ENCODE results near the gene ITGA6. TPM values are rescaled to one million over a fixed set of nuclear protein-coding genes. Genes with fewer than 3 reads are reported as not detected.
A peak's percentile ranks its signal among the peaks of the same experiment; 100 is the strongest.

The ITGA6 gene
- total RNA-seq, 4 donors from 2014 or later, result 29.9 to 46.5 (median 36.6) TPM

- no peak for DNase-seq (ENCODE audit: extremely low spot score)
- TF ChIP-seq POLR2AphosphoS5 (IDR thresholded peaks at IDR 0.05) (no peak), EP300 (IDR thresholded peaks at IDR 0.05) (no peak), CTCF (IDR thresholded peaks at IDR 0.05) (no peak), POLR2A (IDR thresholded peaks at IDR 0.05; ENCODE audit: low read depth) (no peak)
- H3K9me3 ChIP-seq, result no peaks in the 10 kb centered on the region
- no peak overlapping the region for H3K27ac ChIP-seq (replicated peaks in 1 of 4)
- intact Hi-C loops (cut with DNase I), result no loop called here
- H3K4me1 ChIP-seq, result peaks cover 0 to 9% (median 7%) of the 10 kb centered on the region in 4 donors
- H3K4me3 ChIP-seq, result no peak overlapping the region
- H3K36me3 ChIP-seq, result no peaks in the 10 kb centered on the region
- H3K27me3 ChIP-seq, result no peaks in the 10 kb centered on the region
Observed at GRCh38 chr2:172551271-172551670, 123.9 kb downstream of the ITGA6 start.

- Histone ChIP-seq H3K36me3 (no peaks in the 10 kb centered on the region), H3K4me1 (peaks cover 10 to 23% (median 20%) of the 10 kb centered on the region in 4 donors), H3K27ac (replicated peaks in 1 of 4) (no peak overlapping the region), H3K4me3 (no peak overlapping the region), H3K27me3 (no peaks in the 10 kb centered on the region), H3K9me3 (no peaks in the 10 kb centered on the region)
- intact Hi-C loops (cut with DNase I), result no loop called here
- no peak for TF ChIP-seq POLR2AphosphoS5 (IDR thresholded peaks at IDR 0.05)
- no peak for TF ChIP-seq CTCF (IDR thresholded peaks at IDR 0.05)
- no peak for TF ChIP-seq EP300 (IDR thresholded peaks at IDR 0.05)
- TF ChIP-seq POLR2A (IDR thresholded peaks at IDR 0.05; ENCODE audit: low read depth), result no peak
- no peak for DNase-seq (ENCODE audit: extremely low spot score)
- WGBS, result 83% methylated on average over 4 of the region's 4 CpGs
Observed at GRCh38 chr2:172552547-172553291, 125.3 kb downstream of the ITGA6 start.

GRCh38 chr2:172554352-172555271 is 127.2 kb downstream of the ITGA6 start:
- Histone ChIP-seq H3K27me3 (no peaks in the 10 kb centered on the region), H3K27ac (replicated peaks in 1 of 4) (peak overlapping the region; percentile 90 to 95 (median 94)), H3K4me3 (peak overlapping the region; percentile 67 to 94 (median 83)), H3K36me3 (peaks cover 0 to under 1% (median 0%) of the 10 kb centered on the region in 4 donors), H3K9me3 (no peaks in the 10 kb centered on the region), H3K4me1 (peaks cover 10 to 23% (median 23%) of the 10 kb centered on the region in 4 donors)
- no peak for DNase-seq (ENCODE audit: extremely low spot score)
- intact Hi-C loops (cut with DNase I), result no loop called here
- TF ChIP-seq CTCF (IDR thresholded peaks at IDR 0.05), result no peak
- no peak for TF ChIP-seq POLR2AphosphoS5 (IDR thresholded peaks at IDR 0.05)
- TF ChIP-seq POLR2A (IDR thresholded peaks at IDR 0.05; ENCODE audit: low read depth), result no peak
- no peak for TF ChIP-seq EP300 (IDR thresholded peaks at IDR 0.05)
- 69% methylated on average over 18 of the region's 18 CpGs for WGBS

- H3K4me1 ChIP-seq, result peaks cover 10 to 23% (median 23%) of the 10 kb centered on the region in 4 donors
- 15% methylated on average over 8 of the region's 8 CpGs for WGBS
- H3K36me3 ChIP-seq, result peaks cover 0 to 5% (median 4%) of the 10 kb centered on the region in 4 donors
- H3K27ac ChIP-seq (replicated peaks in 1 of 4), result peak overlapping the region; percentile 90 to 95 (median 94)
- no peak for TF ChIP-seq POLR2A (IDR thresholded peaks at IDR 0.05; ENCODE audit: low read depth)
- TF ChIP-seq CTCF (IDR thresholded peaks at IDR 0.05), result no peak
- TF ChIP-seq POLR2AphosphoS5 (IDR thresholded peaks at IDR 0.05), result no peak
- peak overlapping the region; percentile 67 to 94 (median 83) for H3K4me3 ChIP-seq
- no peaks in the 10 kb centered on the region for H3K27me3 ChIP-seq
- intact Hi-C loops (cut with DNase I), result no loop called here
- no peaks in the 10 kb centered on the region for H3K9me3 ChIP-seq
- DNase-seq (ENCODE audit: extremely low spot score), result no peak
Observed at GRCh38 chr2:172555272-172555521, 127.8 kb downstream of the ITGA6 start.

Other genes starting within 250 kb of the ITGA6 start
- 10 to 100 TPM in 3 of 4 donors, 1 to 10 TPM in 1; 5.1 to 15.8 (median 11.2) TPM for gene PDK1, start 128.5 kb downstream of the ITGA6 start, total RNA-seq